ENCODE data around the gene JAM2.
A peak's percentile ranks its signal among the peaks of the same experiment; 100 is the strongest.

Gene JAM2

GRCh38 chr21:25721987-25722386 is 82.9 kb downstream of the JAM2 start:
- no peak for DNase-seq

GRCh38 chr21:25722631-25723030 is 83.6 kb downstream of the JAM2 start:
- DNase-seq, result no peak

- no peak for DNase-seq
These were observed 93.2 kb downstream of the JAM2 start for GRCh38 chr21:25732091-25732760.

GRCh38 chr21:25733859-25734653 is 95.0 kb downstream of the JAM2 start:
- DNase-seq, result no peak

GRCh38 chr21:25734654-25734903 is 95.5 kb downstream of the JAM2 start:
- no peak for DNase-seq

GRCh38 chr21:25734904-25735645 is 96.0 kb downstream of the JAM2 start, which contains the start of the genes ATP5PF and GABPA:
ATP5PF (minus strand) TSS chr21:25734904; CDS start chr21:25729794, 5,110 bp downstream.
GABPA (plus strand) TSS chr21:25734972; CDS start chr21:25741599, 6,627 bp downstream.
- peak; percentile 97 for DNase-seq

GRCh38 chr21:25735646-25736597 is 96.9 kb downstream of the JAM2 start:
- peak; percentile 82 for DNase-seq

- DNase-seq, result no peak
These were observed 98.4 kb downstream of the JAM2 start for GRCh38 chr21:25737421-25737820.

GRCh38 chr21:25742900-25743299 is 103.8 kb downstream of the JAM2 start:
- DNase-seq, result no peak

GRCh38 chr21:25744854-25745253 is 105.8 kb downstream of the JAM2 start:
- DNase-seq, result no peak

- DNase-seq, result no peak
These were observed 111.0 kb downstream of the JAM2 start for GRCh38 chr21:25750085-25750484.

GRCh38 chr21:25752416-25752815 is 113.4 kb downstream of the JAM2 start:
- DNase-seq, result no peak

GRCh38 chr21:25756190-25756932 is 117.3 kb downstream of the JAM2 start:
- DNase-seq, result no peak

- DNase-seq, result no peak
These were observed 118.5 kb downstream of the JAM2 start for GRCh38 chr21:25757531-25757930.

- no peak for DNase-seq
These were observed 120.5 kb downstream of the JAM2 start for GRCh38 chr21:25759573-25759972.

GRCh38 chr21:25760061-25760460 is 121.0 kb downstream of the JAM2 start:
- DNase-seq, result no peak

- DNase-seq, result no peak
These were observed 121.6 kb downstream of the JAM2 start for GRCh38 chr21:25760677-25761076.

- DNase-seq, result no peak
These were observed 125.0 kb downstream of the JAM2 start for GRCh38 chr21:25764065-25764464.

All from CD4-positive, alpha-beta T cell treated with Interleukin-6 for 4 hours (primary cell).